K562 (cell line): ENCODE measurements around the gene SHROOM3. TPM values are rescaled to one million over a fixed set of nuclear protein-coding genes. Genes with fewer than 3 reads are reported as not detected.

Source experiments
- ATAC-seq: fragments of 200-7000 bp; cut with Tn5 transposase; 3 replicates; pipeline ENCODE4 v1.9.1; 2020; ENCODE audit warnings: moderate library complexity
- BruUV-seq: library from RNA; stranded (reverse); fragments of 400-500 nt; replicated peaks from 2 replicates; lab custom pipeline; 2021; lab: Mats Ljungman, UMichigan
- CTCF ChIA-PET: fragments of 300-600 bp; formaldehyde crosslinking; extraction: SDS; loops from one replicate; lab custom pipeline; 2021; ENCODE audit warnings: low intra/inter-chr PET ratio; lab: Yijun Ruan, JAX
- POLR2A ChIA-PET: fragments of 300-600, 350-650 bp; sonication (Branson Sonifier 250); formaldehyde crosslinking; extraction: SDS; loops from one replicate; lab custom pipeline; 2021; ENCODE audit warnings: antibody characterized with exemption, inconsistent platforms; lab: Yijun Ruan, JAX
- DNase-seq, 4 experiments: peaks; one replicate each; pipeline versions ENCODE4 v3.0.0 to v3.0.0-alpha.2; 2011 to 2018; ENCODE audit warnings: low spot score in 3 of 4, mixed read lengths in 3 of 4; ENCODE audit errors: extremely low read depth in 1 of 4
- FAIRE-seq: peaks from 2 replicates; lab custom pipeline; 2011; peaks lifted over from hg19 to GRCh38; lab: Jason Lieb, UNC
- H2AFZ ChIP-seq: 2 replicates; pipeline ENCODE4 v1.6.0; 2011; ENCODE audit warnings: low read depth, low read length, control low read depth, inconsistent platforms
- H3K27ac ChIP-seq: fragments of 200-600 bp; 3 replicates; pipeline ENCODE4 v1.8.0; 2011; ENCODE audit warnings: low read depth, mild to moderate bottlenecking, control low read depth, inconsistent platforms, low read length, moderate library complexity, mixed read lengths; ENCODE audit errors: extremely low read depth
- H3K27me3 ChIP-seq, 2 experiments: fragments of 300-600 bp in 1 of 2; 2 replicates in 1 of 2; 3 replicates in 1 of 2; pipeline versions ENCODE4 v1.6.0 to v1.8.0; 2011; ENCODE audit warnings: inconsistent platforms in 2 of 2, low read length in 2 of 2, mild to moderate bottlenecking in 1 of 2, mixed read lengths in 1 of 2, moderate library complexity in 1 of 2; ENCODE audit not compliant: control insufficient read depth in 2 of 2, insufficient read depth in 2 of 2
- H3K36me3 ChIP-seq: fragments of 300-600 bp; 3 replicates; pipeline ENCODE4 v1.8.0; 2011; ENCODE audit warnings: mild to moderate bottlenecking, low read length, inconsistent platforms; ENCODE audit not compliant: control insufficient read depth, insufficient read depth
- H3K4me1 ChIP-seq, 2 experiments: fragments of 200-600 bp in 1 of 2; replicated peaks in 1 of 2; 2 replicates in 1 of 2; 3 replicates in 1 of 2; pipeline versions ENCODE4 v1.5.1 to v1.8.0; 2011; ENCODE audit warnings: inconsistent platforms in 2 of 2, low read length in 2 of 2, mild to moderate bottlenecking in 1 of 2, mixed read lengths in 1 of 2, moderate library complexity in 1 of 2; ENCODE audit not compliant: control insufficient read depth in 2 of 2, insufficient read depth in 2 of 2
- H3K4me2 ChIP-seq: 2 replicates; pipeline ENCODE4 v1.6.1; 2011; ENCODE audit warnings: low read length, control low read depth, inconsistent platforms, mixed read lengths; ENCODE audit not compliant: insufficient read depth
- H3K4me3 ChIP-seq: fragments of 200-600 bp; sonication (generic), shearing (Covaris generic); 2 replicates; pipeline ENCODE4 v1.5.1; 2016; ENCODE audit warnings: control low read depth, inconsistent platforms
- H3K79me2 ChIP-seq: fragments of 200-600 bp; 3 replicates; pipeline ENCODE4 v1.8.0; 2011; ENCODE audit warnings: low read length, inconsistent platforms; ENCODE audit not compliant: control insufficient read depth, insufficient read depth
- H3K9ac ChIP-seq, 2 experiments: 2 replicates each; pipeline versions ENCODE4 v1.6.0 to v1.6.1; 2011; ENCODE audit warnings: low read depth in 2 of 2, low read length in 2 of 2, control low read depth in 1 of 2, inconsistent platforms in 1 of 2, mild to moderate bottlenecking in 1 of 2, mixed read lengths in 1 of 2; ENCODE audit not compliant: insufficient read depth in 1 of 2
- H3K9me1 ChIP-seq: one replicate; pipeline ENCODE4 v1.6.0; 2011; ENCODE audit warnings: inconsistent platforms, mild to moderate bottlenecking, low read length, moderate library complexity; ENCODE audit not compliant: control insufficient read depth, insufficient read depth
- H3K9me3 ChIP-seq: replicated peaks from 2 replicates; pipeline ENCODE4 v1.5.1; 2011; ENCODE audit warnings: low read depth, low read length, inconsistent platforms; ENCODE audit not compliant: control insufficient read depth, insufficient read depth
- H4K20me1 ChIP-seq: replicated peaks from 2 replicates; pipeline ENCODE4 v1.6.1; 2011; ENCODE audit warnings: low read length, inconsistent platforms, mixed read lengths; ENCODE audit not compliant: control insufficient read depth, insufficient read depth
- ATF3 ChIP-seq, 2 experiments: fragments of 450-650 bp in 1 of 2; sonication (generic) in 1 of 2; formaldehyde crosslinking in 1 of 2; IDR thresholded peaks in 1 of 2; conservative IDR thresholded peaks in 1 of 2; 2 replicates each; pipeline versions ENCODE4 v1.6.1 to v1.8.1; 2016 to 2023; ENCODE audit warnings: mild to moderate bottlenecking in 2 of 2, moderate library complexity in 2 of 2, inconsistent platforms in 1 of 2, missing genetic modification reagents in 1 of 2
- C11orf30 ChIP-seq: fragments of 450-650 bp; IDR thresholded peaks from 2 replicates; pipeline ENCODE4 v1.6.1; 2016; ENCODE audit warnings: low read depth, mild to moderate bottlenecking
- DMBX1 ChIP-seq: fragments of 250-450 bp; sonication (Bioruptor Pico); IDR thresholded peaks from 2 replicates; pipeline ENCODE4 v1.8.0; 2022; ENCODE audit warnings: inconsistent platforms, mild to moderate bottlenecking, moderate library complexity, borderline replicate concordance
- ILF3 ChIP-seq: fragments of 450-650 bp; IDR thresholded peaks from 2 replicates; pipeline ENCODE4 v1.6.1; 2018; ENCODE audit warnings: antibody characterized with exemption, mild to moderate bottlenecking, moderate library complexity, borderline replicate concordance
- MEF2D ChIP-seq: conservative IDR thresholded peaks from 2 replicates; pipeline ENCODE4 v1.6.1; 2016; ENCODE audit warnings: low read depth, missing genetic modification characterization, missing compliant biosample characterization
- NBN ChIP-seq: fragments of 450-650 bp; IDR thresholded peaks from 2 replicates; pipeline ENCODE4 v1.6.1; 2016; ENCODE audit warnings: low read depth, mild to moderate bottlenecking
- RBM25 ChIP-seq: fragments of 200-400 bp; formaldehyde crosslinking; IDR thresholded peaks from 2 replicates; pipeline ENCODE4 v1.6.1; 2018; ENCODE audit warnings: low read length, low read depth, moderate library complexity; ENCODE audit not compliant: severe bottlenecking
- RBM39 ChIP-seq: fragments of 200-400 bp; formaldehyde crosslinking; optimal IDR thresholded peaks from 2 replicates; pipeline ENCODE3; 2018; ENCODE audit warnings: low read depth, low read length
- ZNF121 ChIP-seq: sonication (generic); formaldehyde crosslinking; conservative IDR thresholded peaks from 2 replicates; pipeline ENCODE4 v1.8.0; 2022; ENCODE audit warnings: missing genetic modification reagents
- ZNF165 ChIP-seq: fragments of 250-450 bp; sonication (Bioruptor Pico); IDR thresholded peaks from 2 replicates; pipeline ENCODE4 v1.4.0; 2020; ENCODE audit warnings: borderline replicate concordance
- ZNF217 ChIP-seq: sonication (generic); formaldehyde crosslinking; IDR thresholded peaks from 2 replicates; pipeline ENCODE4 v1.8.0; 2022; ENCODE audit warnings: mild to moderate bottlenecking, missing genetic modification reagents
- ZNF23 ChIP-seq: fragments of 250-450 bp; sonication (Bioruptor Pico); IDR thresholded peaks from 2 replicates; pipeline ENCODE4 v1.4.0; 2020; ENCODE audit warnings: mild to moderate bottlenecking
- WGBS: fragments of 100-300 bp; shearing (Covaris generic); methylation state at CpG from one replicate; pipeline ENCODE4 v1.1.6; 2016; ENCODE audit warnings: low coverage, mixed read lengths; ENCODE audit not compliant: insufficient coverage; ENCODE audit errors: missing lambda C conversion rate; 5-methylcytosine and 5-hydroxymethylcytosine counted together
- in situ Hi-C: fragments of 300-500 bp; cut with MboI; formaldehyde crosslinking; loops from 4 replicates; pipeline ENCODE4 v1.15.0; 2018; ENCODE audit warnings: inconsistent platforms, mixed read lengths
- intact Hi-C: fragments of 100-400 bp; cut with micrococcal nuclease; formaldehyde crosslinking; loops from 2 replicates; pipeline ENCODE4 v1.14.2; 2022
- polyA plus RNA-seq, 8 experiments: library from polyadenylated mRNA; depleted of rRNA in 4 of 8; stranded (reverse) in 5 of 8; unstranded in 3 of 8; fragments of >200 nt; fragmentation: Nextera tagmentation in 2 of 8; fragmentation: Illumina TruSeq in 1 of 8; extraction: Ambion mirVana in 2 of 8; extraction: Trizol in 1 of 8; gene quantifications; 2 replicates each; pipeline versions ENCODE4 v1.2.1 to v1.2.3, GENCODE V29; 2011 to 2014; ENCODE audit warnings: inconsistent platforms in 1 of 8, missing spikeins in 1 of 8
- total RNA-seq, 7 experiments: library from RNA; depleted of rRNA in 6 of 7; stranded (reverse); fragments of >200 nt in 6 of 7; fragmentation: Illumina TruSeq in 2 of 7; extraction: Trizol in 2 of 7; gene quantifications; 2 replicates each; pipeline versions ENCODE4 v1.2.1 to v1.2.3, GENCODE V29; 2011 to 2021; ENCODE audit warnings: low replicate concordance in 1 of 7
- TF ChIP-seq, protein P1 (sequence below): sonication (generic); formaldehyde crosslinking; IDR thresholded peaks from 2 replicates; pipeline ENCODE4 v1.8.0; 2022; ENCODE audit warnings: mild to moderate bottlenecking, low read depth, missing genetic modification reagents
- TF ChIP-seq, protein P2 (sequence below): fragments of 250-450 bp; sonication (Bioruptor Pico); IDR thresholded peaks from 2 replicates; pipeline ENCODE4 v1.5.0; 2021; ENCODE audit warnings: mild to moderate bottlenecking, borderline replicate concordance
- TF ChIP-seq, protein P3 (sequence below): sonication (generic); formaldehyde crosslinking; IDR thresholded peaks from 2 replicates; pipeline ENCODE4 v1.8.0; 2022; ENCODE audit warnings: missing genetic modification reagents, mild to moderate bottlenecking, borderline replicate concordance

SHROOM3 gene
- total and polyA plus RNA-seq, 9 of the 15 experiments (the other 6 are each of a cell fraction or from before 2014, with no cell fraction given): 0.01 to 0.07 TPM; not detected in 7

GRCh38 chr4:76449833-76450232 lies 14.8 kb downstream of the SHROOM3 start (continued):
- TF ChIP-seq, protein P1, sequence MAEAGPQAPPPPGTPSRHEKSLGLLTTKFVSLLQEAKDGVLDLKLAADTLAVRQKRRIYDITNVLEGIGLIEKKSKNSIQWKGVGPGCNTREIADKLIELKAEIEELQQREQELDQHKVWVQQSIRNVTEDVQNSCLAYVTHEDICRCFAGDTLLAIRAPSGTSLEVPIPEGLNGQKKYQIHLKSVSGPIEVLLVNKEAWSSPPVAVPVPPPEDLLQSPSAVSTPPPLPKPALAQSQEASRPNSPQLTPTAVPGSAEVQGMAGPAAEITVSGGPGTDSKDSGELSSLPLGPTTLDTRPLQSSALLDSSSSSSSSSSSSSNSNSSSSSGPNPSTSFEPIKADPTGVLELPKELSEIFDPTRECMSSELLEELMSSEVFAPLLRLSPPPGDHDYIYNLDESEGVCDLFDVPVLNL (CRISPR knock-in tag): no peak
- TF ChIP-seq MEF2D (tag) (no peak), NBN (no peak), ZNF217 (CRISPR knock-in tag) (no peak), ATF3 (IDR thresholded peaks at IDR 0.05) (no peak), ATF3 (CRISPR knock-in tag; conservative IDR thresholded peaks at IDR 0.05) (no peak)

DNA sequence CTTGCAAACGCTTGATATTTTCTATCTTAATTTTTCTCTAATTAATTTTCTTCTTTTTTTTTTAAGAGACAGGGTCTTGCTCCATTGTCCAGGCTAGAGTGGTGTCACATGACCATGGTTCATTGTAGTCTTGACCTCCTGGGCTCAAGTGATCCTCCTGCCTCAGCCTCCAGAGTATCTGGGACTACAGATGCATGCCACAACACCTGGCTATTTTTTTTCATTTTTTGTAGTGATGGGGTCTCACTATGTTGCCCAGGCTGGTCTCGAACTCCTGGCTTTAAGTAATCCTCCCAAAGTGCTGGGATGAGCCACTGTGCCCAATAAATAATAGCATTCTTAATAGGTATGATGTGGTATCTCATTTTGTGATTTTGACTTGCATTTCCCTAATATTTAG lies 18.2 kb downstream of the SHROOM3 start:
- in situ Hi-C loops: no loop called here
- Histone ChIP-seq H4K20me1 (no peaks in the 10 kb centered on the region), H3K4me1 (no peaks in the 10 kb centered on the region), H3K79me2 (no peaks in the 10 kb centered on the region), H3K9me3 (no peaks in the 10 kb centered on the region), H2AFZ (no peak overlapping the region), H3K36me3 (no peaks in the 10 kb centered on the region), H3K27me3 (no peaks in the 10 kb centered on the region; a peak in 2 of 5 replicates), H3K9me1 (no peaks in the 10 kb centered on the region), H3K9ac (no peak overlapping the region), H3K27ac (no peak overlapping the region), H3K4me3 (no peak overlapping the region), H3K4me2 (no peak overlapping the region)
- ATAC-seq: no peak
- DNase-seq: no peak
- intact Hi-C loops: no loop called here
- BruUV-seq: no TSS peak
- POLR2A ChIA-PET: no interaction called here
- WGBS: 0% methylated on average over 2 of the region's 2 CpGs
- CTCF ChIA-PET: no interaction called here
- FAIRE-seq: no peak
- TF ChIP-seq RBM25 (peak; percentile 7), ZNF165 (no peak), ZNF23 (CRISPR knock-in tag) (no peak), ILF3 (no peak), RBM39 (no peak), C11orf30 (no peak), DMBX1 (CRISPR knock-in tag) (no peak), ZNF121 (CRISPR knock-in tag) (peak; percentile 25)
- TF ChIP-seq, protein P2, sequence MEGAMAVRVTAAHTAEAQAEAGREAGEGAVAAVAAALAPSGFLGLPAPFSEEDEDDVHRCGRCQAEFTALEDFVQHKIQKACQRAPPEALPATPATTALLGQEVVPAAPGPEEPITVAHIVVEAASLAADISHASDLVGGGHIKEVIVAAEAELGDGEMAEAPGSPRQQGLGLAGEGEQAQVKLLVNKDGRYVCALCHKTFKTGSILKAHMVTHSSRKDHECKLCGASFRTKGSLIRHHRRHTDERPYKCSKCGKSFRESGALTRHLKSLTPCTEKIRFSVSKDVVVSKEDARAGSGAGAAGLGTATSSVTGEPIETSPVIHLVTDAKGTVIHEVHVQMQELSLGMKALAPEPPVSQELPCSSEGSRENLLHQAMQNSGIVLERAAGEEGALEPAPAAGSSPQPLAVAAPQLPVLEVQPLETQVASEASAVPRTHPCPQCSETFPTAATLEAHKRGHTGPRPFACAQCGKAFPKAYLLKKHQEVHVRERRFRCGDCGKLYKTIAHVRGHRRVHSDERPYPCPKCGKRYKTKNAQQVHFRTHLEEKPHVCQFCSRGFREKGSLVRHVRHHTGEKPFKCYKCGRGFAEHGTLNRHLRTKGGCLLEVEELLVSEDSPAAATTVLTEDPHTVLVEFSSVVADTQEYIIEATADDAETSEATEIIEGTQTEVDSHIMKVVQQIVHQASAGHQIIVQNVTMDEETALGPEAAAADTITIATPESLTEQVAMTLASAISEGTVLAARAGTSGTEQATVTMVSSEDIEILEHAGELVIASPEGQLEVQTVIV (CRISPR knock-in tag): no peak
- TF ChIP-seq, protein P3, sequence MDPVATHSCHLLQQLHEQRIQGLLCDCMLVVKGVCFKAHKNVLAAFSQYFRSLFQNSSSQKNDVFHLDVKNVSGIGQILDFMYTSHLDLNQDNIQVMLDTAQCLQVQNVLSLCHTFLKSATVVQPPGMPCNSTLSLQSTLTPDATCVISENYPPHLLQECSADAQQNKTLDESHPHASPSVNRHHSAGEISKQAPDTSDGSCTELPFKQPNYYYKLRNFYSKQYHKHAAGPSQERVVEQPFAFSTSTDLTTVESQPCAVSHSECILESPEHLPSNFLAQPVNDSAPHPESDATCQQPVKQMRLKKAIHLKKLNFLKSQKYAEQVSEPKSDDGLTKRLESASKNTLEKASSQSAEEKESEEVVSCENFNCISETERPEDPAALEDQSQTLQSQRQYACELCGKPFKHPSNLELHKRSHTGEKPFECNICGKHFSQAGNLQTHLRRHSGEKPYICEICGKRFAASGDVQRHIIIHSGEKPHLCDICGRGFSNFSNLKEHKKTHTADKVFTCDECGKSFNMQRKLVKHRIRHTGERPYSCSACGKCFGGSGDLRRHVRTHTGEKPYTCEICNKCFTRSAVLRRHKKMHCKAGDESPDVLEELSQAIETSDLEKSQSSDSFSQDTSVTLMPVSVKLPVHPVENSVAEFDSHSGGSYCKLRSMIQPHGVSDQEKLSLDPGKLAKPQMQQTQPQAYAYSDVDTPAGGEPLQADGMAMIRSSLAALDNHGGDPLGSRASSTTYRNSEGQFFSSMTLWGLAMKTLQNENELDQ (CRISPR knock-in tag): no peak
